ENCODE results near the gene CBFA2T3.
A peak's percentile ranks its signal among the peaks of the same experiment; 100 is the strongest.
"Not testable (repeated sequence)": the region's sequence is repeated elsewhere in the genome, so short reads cannot be mapped to it uniquely, and the experiment has no call there.

CBFA2T3 gene

GRCh38 chr16:88977018-88977811 lies at the start of gene CBFA2T3:
TSS of gene CBFA2T3 (minus strand) at chr16:88977207. CDS start at chr16:88976807, 400 bp downstream.
- no peak for DNase-seq (ENCODE audit: low read depth in 2 of 2)

DNA sequence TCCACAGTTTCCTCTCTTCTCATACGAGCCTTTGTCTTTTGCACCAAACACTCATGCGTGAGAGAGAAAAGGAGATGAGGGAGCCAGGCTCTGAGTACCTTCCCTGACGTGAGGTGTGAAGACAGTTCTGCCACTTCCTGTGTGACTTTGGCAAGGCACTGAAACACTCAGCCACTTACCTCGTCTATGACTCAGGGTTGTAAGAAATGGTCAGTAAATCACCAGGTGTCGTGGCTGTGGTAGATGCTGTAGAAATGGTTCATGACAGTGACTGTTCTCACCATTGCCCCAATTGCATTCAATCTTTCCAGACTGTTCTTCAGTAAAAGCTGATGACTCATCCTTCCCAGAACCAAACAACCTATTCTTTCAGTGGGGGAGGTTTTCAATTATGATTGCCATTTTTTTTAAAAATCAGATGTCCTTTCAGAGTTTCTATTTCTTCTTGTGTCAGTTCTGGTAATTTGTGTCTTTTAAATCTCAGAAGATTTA lies 49.2 kb upstream of the CBFA2T3 start:
- peak; percentile 24 to 39 for DNase-seq (ENCODE audit: low read depth in 2 of 2)

DNA sequence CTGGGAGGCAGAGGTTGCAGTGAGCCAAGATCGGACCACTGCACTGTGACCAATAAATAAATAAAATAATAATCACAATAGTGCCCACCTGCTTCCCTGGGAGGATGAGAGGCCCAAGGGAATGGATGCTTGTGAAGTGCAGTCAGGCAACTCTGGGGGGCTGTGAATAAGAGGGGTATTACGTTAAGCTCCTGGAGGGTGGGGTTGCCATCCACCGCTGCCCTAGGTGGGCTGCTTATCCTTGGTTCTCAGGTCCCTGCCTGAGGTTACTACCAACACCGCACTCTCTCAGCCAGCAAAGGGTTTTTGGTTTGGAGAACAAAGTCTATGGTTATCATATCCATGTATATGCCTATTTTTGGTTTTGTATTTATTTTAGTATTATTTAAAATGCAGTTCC lies 48.6 kb upstream of the CBFA2T3 start:
- DNase-seq (ENCODE audit: low read depth in 2 of 2), result no peak

DNA sequence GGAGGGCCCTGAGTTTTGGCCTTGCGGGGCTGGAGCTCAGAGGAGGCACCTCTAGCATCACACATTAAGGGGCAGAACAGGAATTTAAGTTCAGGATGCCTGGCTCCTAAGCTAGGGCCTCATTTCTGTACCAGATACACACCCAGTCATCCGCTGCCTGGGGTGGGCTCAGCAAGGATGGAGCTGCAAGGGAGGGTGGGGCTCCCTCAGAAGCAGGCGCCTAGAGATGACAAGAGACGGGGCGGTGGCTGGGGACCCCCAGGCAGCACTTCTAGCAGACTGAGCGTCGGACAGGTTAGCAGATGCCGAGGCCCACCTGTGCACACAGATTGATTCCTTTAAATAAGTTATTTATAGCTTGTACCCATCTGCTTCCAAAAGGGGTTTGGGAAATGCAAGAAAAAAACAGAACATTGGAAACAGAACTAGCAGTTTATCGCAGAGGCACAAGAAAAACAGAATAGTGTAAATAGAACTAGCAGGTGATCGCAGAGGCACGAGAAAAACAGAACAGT lies 47.6 kb upstream of the CBFA2T3 start:
- no peak for DNase-seq (ENCODE audit: low read depth in 2 of 2)

GRCh38 chr16:89023621-89024511 lies 46.9 kb upstream of the CBFA2T3 start:
- no peak for DNase-seq (ENCODE audit: low read depth in 2 of 2)

DNA sequence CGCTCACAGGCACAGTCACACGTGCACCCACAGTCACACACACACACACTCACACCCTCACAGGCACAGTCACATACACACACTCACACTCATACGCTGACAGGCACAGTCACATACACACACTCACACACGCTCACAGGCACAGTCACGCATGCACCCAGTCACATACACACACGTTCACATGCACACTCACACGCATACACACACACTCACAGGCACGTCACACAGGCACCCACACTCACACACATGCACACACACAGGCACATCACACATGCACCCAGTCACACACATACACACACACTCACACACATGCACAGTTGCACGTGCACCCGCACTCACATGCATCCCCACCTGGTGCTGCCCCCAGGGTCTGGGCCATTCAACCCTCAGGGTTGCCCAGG lies 46.1 kb upstream of the CBFA2T3 start:
- no peak for DNase-seq (ENCODE audit: low read depth in 2 of 2)

DNA sequence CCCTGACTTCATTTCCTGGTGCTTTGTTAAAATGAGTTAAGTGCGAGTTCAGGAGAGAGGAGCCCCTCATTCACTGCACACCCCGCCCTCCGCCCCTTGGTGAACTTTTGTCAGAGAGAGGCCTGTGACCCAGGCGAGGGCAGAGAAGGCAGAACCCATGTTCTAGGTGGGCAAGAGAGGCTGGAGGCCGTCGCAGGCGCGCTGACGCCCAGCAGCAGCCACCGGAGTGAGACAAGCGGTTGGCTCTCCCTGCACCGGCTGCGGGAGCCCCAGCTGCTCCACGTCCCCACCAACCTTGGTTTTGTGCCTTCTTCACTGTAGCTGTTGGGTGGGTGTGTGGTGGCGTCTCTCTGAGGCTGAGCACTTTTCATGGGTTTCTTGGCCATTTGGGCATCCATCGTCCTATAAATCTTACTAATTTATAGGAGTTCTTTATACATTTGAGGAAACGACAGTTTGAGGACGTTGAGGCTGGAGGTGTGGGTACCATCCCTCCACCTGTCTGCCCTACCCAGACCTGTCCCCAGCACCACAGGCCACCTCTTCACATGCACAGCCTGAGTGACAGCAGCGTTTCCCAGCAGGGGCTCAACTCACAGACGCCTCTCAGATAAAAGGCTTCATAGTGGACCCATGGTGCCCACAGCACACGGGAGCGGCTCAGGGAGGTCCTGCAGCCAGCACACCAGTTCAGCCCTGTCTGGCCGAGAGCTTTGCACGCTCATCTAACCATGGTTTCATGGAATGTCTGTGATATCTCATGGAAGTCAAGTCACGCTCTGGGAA lies 45.2 kb upstream of the CBFA2T3 start:
- no peak for DNase-seq (ENCODE audit: low read depth in 2 of 2)

GRCh38 chr16:89020925-89021595 lies 44.1 kb upstream of the CBFA2T3 start:
- DNase-seq (ENCODE audit: low read depth in 2 of 2), result no peak

DNA sequence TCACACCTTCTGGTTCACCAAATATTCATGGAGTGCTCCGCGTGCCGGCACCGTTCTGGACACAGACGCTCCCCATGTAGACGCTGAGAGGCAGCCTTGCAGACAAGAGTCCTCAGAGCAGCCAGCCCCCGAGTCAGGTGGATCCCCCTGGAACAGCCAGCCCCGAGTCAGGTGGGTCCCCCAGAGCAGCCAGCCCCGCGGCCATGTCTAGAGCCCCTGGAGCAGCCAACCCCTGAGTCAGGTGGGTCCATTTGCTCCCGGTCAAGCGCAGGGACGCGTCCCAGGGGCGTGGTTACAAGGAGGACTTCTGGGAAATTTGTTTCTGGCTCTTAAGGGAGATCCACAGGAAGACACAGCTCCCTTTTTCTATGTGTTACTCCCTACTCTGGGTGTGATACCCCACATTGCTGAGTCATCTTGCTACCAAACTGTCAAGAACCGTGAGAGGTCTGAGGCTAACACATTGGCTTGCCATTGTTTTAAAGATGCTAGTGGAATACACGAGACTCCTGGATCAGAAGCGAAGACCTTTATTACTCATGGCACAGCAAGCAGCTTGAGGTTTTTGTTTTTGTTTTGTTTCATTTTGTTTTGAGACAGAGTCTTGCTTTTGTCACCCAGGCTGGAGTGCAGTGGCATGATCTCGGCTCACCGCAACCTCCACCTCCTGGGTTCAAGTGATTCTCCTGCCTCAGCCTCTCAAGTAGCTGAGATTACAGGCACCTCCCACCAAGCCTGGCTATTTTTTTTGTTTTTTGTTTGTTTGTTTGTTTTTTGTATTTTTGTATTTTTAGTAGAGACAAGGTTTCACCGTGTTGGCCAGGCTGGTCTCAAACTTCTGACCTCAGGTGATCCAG lies 43.3 kb upstream of the CBFA2T3 start:
- no peak for DNase-seq (ENCODE audit: low read depth in 2 of 2)

DNA sequence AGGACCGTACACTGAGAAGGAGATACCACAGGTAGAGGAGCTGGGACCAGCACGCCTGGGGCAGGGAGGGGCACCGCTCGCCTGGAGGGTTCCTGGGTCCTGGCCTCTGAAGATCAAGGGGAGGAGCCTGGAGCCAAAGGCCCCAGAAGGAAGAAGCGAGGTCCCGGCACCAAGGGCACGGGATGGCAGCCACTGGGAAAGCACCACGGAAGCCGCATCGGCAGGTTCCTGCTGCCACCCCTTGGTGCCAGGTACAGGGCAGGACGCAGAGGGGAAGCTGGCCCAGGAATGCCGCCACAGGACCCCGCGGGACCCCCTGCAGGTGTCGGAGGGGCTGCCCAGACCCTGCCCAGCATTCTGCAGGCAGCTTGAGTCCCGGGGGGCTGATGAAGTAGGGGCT lies 42.5 kb upstream of the CBFA2T3 start:
- DNase-seq (ENCODE audit: low read depth in 2 of 2), result no peak

- no peak for DNase-seq (ENCODE audit: low read depth in 2 of 2)
Observed at GRCh38 chr16:89018282-89019158, 41.5 kb upstream of the CBFA2T3 start.

GRCh38 chr16:89017543-89018281 lies 40.7 kb upstream of the CBFA2T3 start:
- no peak for DNase-seq (ENCODE audit: low read depth in 2 of 2)

GRCh38 chr16:89016561-89016960 lies 39.6 kb upstream of the CBFA2T3 start:
- DNase-seq (ENCODE audit: low read depth in 2 of 2), result not testable (repeated sequence)

- DNase-seq (ENCODE audit: low read depth in 2 of 2), result no peak
Observed at GRCh38 chr16:89015271-89015859, 38.4 kb upstream of the CBFA2T3 start.

DNA sequence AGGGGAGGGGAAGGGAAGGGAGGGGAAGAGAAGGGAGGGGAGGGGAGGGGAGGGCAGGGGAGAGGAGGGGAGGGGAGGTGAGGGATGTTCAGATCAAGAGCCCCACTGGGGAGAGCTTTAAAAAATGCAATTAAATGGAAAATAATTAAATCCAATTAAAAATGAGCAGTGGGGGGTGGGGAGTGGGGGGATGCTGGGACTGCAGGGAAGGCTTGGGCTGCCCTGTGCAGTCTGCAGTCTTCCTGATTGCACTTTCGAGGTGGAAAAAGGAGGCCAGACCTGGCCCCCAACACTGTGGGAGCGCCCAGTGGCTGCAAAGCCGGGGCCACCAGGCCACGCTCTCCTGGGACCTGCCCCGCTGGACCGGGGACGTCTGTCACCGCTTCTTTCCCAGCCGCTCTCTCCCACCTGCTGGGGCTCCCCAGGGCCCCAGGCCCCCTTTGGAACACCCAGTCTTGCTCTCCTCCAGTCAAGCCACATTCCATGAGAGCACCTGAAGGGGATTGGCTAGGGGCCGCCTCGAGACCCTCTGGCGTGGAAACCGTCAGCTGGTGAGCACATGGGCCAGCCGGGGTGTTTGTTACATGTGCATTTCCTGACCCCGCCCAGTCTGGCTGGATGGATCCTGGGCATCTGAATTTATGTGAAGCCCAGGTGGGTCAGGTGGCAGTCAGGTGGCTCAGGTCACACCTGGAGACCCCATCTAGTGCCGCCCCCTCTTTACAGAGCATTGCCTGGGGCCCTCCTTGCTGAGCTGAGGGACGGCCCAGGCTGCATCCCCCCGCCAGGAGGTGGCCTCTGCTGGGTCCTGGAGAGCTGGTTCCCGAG lies 37.6 kb upstream of the CBFA2T3 start:
- no peak for DNase-seq (ENCODE audit: low read depth in 2 of 2)

DNA sequence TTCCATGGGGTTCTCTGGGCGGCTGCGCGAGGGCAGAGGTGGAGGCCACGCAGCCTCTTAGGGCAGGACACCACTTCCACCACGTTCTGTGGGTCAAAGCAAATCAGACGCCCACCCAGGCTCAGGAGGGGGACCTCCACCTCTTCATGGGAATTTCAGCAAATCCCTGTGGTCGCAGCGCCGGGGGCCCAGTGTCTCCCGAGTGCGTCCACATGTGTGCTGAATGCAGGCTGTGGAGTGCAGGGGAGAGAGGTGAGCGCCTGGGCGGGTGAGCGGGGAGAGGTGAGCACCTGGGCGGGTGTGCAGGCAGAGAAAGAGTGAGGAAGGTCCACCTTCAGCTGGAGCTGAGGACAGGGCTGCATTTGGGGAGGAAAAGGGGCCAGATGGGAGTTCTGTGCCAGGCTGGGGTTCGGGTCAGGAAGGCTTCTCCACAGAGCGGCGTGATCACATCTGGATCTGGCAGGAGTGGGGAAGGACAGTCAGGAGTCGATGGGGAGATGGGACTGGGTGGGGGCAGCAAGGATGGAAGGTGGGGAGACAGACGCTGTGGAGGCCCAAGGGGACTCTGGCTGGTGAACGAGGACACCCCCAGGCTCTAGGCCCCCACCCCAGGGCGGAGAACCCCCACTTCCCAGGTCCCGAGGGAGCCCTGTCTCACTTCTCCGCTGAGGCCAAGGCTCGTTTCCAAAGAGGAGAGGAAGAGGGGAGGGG lies 36.8 kb upstream of the CBFA2T3 start:
- DNase-seq (ENCODE audit: low read depth in 2 of 2), result no peak

Data from stimulated activated CD4-positive, alpha-beta T cell treated with anti-CD3 and anti-CD28 coated beads, Interleukin-12 subunit alpha, Interleukin-12 subunit beta, amount 100 ng/mL, for 24 hours (primary cell).